ENCODE results near the gene FADS3.

GRCh38 chr11:61854966-61855714 is 36.2 kb downstream of the FADS3 start:
- TF ChIP-seq, protein P1, sequence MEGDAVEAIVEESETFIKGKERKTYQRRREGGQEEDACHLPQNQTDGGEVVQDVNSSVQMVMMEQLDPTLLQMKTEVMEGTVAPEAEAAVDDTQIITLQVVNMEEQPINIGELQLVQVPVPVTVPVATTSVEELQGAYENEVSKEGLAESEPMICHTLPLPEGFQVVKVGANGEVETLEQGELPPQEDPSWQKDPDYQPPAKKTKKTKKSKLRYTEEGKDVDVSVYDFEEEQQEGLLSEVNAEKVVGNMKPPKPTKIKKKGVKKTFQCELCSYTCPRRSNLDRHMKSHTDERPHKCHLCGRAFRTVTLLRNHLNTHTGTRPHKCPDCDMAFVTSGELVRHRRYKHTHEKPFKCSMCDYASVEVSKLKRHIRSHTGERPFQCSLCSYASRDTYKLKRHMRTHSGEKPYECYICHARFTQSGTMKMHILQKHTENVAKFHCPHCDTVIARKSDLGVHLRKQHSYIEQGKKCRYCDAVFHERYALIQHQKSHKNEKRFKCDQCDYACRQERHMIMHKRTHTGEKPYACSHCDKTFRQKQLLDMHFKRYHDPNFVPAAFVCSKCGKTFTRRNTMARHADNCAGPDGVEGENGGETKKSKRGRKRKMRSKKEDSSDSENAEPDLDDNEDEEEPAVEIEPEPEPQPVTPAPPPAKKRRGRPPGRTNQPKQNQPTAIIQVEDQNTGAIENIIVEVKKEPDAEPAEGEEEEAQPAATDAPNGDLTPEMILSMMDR (IDR thresholded peaks at IDR 0.05) = no peak
- no peak for TF ChIP-seq POLR2A (IDR thresholded peaks at IDR 0.05)
